HFF-Myc (cell line): ENCODE measurements around the gene CSF3R.

Experiments
- DNase-seq: peaks from one replicate; pipeline ENCODE4 v3.0.0-alpha.2; 2011; ENCODE audit warnings: low read depth; ENCODE audit errors: extremely low read depth
- H3K4me3 ChIP-seq: replicated peaks from 2 replicates; pipeline ENCODE4 v1.5.1; 2011; ENCODE audit warnings: low read depth, mild to moderate bottlenecking, control low read depth, low read length
- CTCF ChIP-seq: IDR thresholded peaks from 2 replicates; pipeline ENCODE4 v1.5.1; 2012; ENCODE audit warnings: mild to moderate bottlenecking, low read depth, low read length, control low read depth; ENCODE audit errors: missing control alignments

Gene CSF3R

GRCh38 chr1:36425791-36426190 is 56.9 kb downstream of the CSF3R start:
- DNase-seq: no peak
- TF ChIP-seq CTCF: no peak

GRCh38 chr1:36421649-36422048 is 61.1 kb downstream of the CSF3R start:
- no peak overlapping the region for H3K4me3 ChIP-seq
- no peak for DNase-seq
- no peak for TF ChIP-seq CTCF

More at GRCh38 chr1:36425791-36426190, 56.9 kb downstream of the CSF3R start:
- H3K4me3 ChIP-seq: no peak overlapping the region

- peak; percentile 76 for DNase-seq
- no peak overlapping the region for H3K4me3 ChIP-seq
- peak; percentile 97 for TF ChIP-seq CTCF
Measured at GRCh38 chr1:36420836-36421317, 61.8 kb downstream of the CSF3R start.

- TF ChIP-seq CTCF: no peak
- no peak for DNase-seq
- no peak overlapping the region for H3K4me3 ChIP-seq
Measured at GRCh38 chr1:36420409-36420808, 62.3 kb downstream of the CSF3R start.

GRCh38 chr1:36419569-36419968 is 63.1 kb downstream of the CSF3R start:
- TF ChIP-seq CTCF: no peak
- no peak overlapping the region for H3K4me3 ChIP-seq

GRCh38 chr1:36419140-36419539 is 63.6 kb downstream of the CSF3R start:
- DNase-seq: no peak
- TF ChIP-seq CTCF: no peak
- H3K4me3 ChIP-seq: no peak overlapping the region

More at GRCh38 chr1:36419569-36419968, 63.1 kb downstream of the CSF3R start:
- no peak for DNase-seq

- no peak overlapping the region for H3K4me3 ChIP-seq
- DNase-seq: no peak
- TF ChIP-seq CTCF: no peak
Measured at GRCh38 chr1:36417931-36418330, 64.8 kb downstream of the CSF3R start.
